Measurements from ENCODE around the gene SNX4. TPM values are rescaled to one million over a fixed set of nuclear protein-coding genes. Genes with fewer than 3 reads are reported as not detected.

The SNX4 gene
- total and polyA plus RNA-seq, 8 donors: 33.2 to 67.3 (median 54.2) TPM

DNA sequence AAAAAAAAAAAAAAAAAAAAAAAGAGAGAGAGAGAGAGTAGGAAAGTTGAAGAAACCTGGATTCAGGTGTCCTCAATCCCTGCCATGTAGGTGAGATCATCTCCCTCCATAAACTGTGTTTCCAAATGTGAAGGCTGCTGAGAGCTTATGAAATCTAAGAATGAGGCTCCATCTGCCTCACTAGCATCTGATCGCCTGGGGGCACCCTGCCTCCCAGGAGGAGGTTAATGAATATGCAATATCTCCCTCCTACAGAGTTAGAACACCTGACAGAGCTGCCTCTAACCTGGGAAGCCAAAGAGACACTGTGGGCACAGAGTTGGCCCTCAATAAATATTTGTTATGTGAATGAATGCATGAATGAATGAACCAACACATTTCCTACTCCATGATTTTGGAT, 121.0 kb downstream of the SNX4 start:
- intact Hi-C loops (cut with DNase I): no loop called here
- TF ChIP-seq, protein P1, sequence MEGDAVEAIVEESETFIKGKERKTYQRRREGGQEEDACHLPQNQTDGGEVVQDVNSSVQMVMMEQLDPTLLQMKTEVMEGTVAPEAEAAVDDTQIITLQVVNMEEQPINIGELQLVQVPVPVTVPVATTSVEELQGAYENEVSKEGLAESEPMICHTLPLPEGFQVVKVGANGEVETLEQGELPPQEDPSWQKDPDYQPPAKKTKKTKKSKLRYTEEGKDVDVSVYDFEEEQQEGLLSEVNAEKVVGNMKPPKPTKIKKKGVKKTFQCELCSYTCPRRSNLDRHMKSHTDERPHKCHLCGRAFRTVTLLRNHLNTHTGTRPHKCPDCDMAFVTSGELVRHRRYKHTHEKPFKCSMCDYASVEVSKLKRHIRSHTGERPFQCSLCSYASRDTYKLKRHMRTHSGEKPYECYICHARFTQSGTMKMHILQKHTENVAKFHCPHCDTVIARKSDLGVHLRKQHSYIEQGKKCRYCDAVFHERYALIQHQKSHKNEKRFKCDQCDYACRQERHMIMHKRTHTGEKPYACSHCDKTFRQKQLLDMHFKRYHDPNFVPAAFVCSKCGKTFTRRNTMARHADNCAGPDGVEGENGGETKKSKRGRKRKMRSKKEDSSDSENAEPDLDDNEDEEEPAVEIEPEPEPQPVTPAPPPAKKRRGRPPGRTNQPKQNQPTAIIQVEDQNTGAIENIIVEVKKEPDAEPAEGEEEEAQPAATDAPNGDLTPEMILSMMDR (IDR thresholded peaks at IDR 0.05): no peak
- H3K4me1 ChIP-seq: no peaks in the 10 kb centered on the region
- ATAC-seq (no peak), DNase-seq (no peak)
- H3K9me3 ChIP-seq: no peaks in the 10 kb centered on the region
- no peak overlapping the region for H3K27ac ChIP-seq
- no peaks in the 10 kb centered on the region for H3K36me3 ChIP-seq
- no peaks in the 10 kb centered on the region for H3K27me3 ChIP-seq
- H3K4me3 ChIP-seq: no peak overlapping the region

Other genes with a start within 250 kb of the SNX4 start
- gene ZNF148, start 144.9 kb downstream of the SNX4 start, total RNA-seq: 10 to 100 TPM; 44.3 to 44.9 TPM
- gene ZNF148, start 144.9 kb downstream of the SNX4 start, polyA plus RNA-seq (ENCODE audit: insufficient read length in 6 of 6): 10 to 100 TPM; 35.2 to 43.1 (median 38.3) TPM
- gene OSBPL11, start 75.3 kb upstream of the SNX4 start, total RNA-seq: 10 to 100 TPM; 17.9 to 26.2 TPM
- gene OSBPL11, start 75.3 kb upstream of the SNX4 start, polyA plus RNA-seq (ENCODE audit: insufficient read length in 6 of 6): 10 to 100 TPM; 14.9 to 19.2 (median 15.9) TPM

Measured in left lung (tissue), 10 donors.